H1 (cell line): ENCODE results near the gene SLC22A31. TPM values are rescaled to one million over a fixed set of nuclear protein-coding genes. Genes with fewer than 3 reads are reported as not detected.

Experiments used
- CTCF ChIA-PET: fragments of 300-600 bp; sonication (Branson Sonifier 250); formaldehyde crosslinking; loops from one replicate; lab custom pipeline; 2021; ENCODE audit not compliant: partially characterized antibody; lab: Charles Lee
- POLR2A ChIA-PET: fragments of 300-600 bp; sonication (Branson Sonifier 250); formaldehyde crosslinking; loops from one replicate; lab custom pipeline; 2021; ENCODE audit warnings: inconsistent platforms; ENCODE audit not compliant: partially characterized antibody; lab: Charles Lee
- DNase-seq, 2 experiments: peaks; one replicate each; pipeline versions ENCODE4 v3.0.0 to v3.0.0-alpha.2; 2010 to 2022; ENCODE audit warnings: low spot score in 2 of 2, low read depth in 1 of 2, mixed read lengths in 1 of 2
- FAIRE-seq: peaks from 2 replicates; lab custom pipeline; 2011; peaks lifted over from hg19 to GRCh38; lab: Jason Lieb, UNC
- H2AFZ ChIP-seq: 2 replicates; pipeline ENCODE4 v1.8.1; 2012; ENCODE audit warnings: low read length, inconsistent platforms
- H2AK5ac ChIP-seq: 2 replicates; pipeline ENCODE4 v1.6.1; 2013; ENCODE audit warnings: low read depth, low read length
- H2BK120ac ChIP-seq: replicated peaks from 2 replicates; pipeline ENCODE3; 2013; ENCODE audit warnings: low read depth, low read length, inconsistent platforms
- H2BK12ac ChIP-seq: 2 replicates; pipeline ENCODE4 v1.6.1; 2013; ENCODE audit warnings: low read depth, low read length
- H2BK15ac ChIP-seq: 2 replicates; pipeline ENCODE4 v1.6.1; 2013; ENCODE audit warnings: low read length
- H2BK20ac ChIP-seq: 2 replicates; pipeline ENCODE4 v1.6.1; 2013; ENCODE audit warnings: low read length
- H2BK5ac ChIP-seq: 2 replicates; pipeline ENCODE4 v1.6.1; 2013; ENCODE audit warnings: low read depth, low read length
- H3K14ac ChIP-seq: 2 replicates; pipeline ENCODE4 v1.6.1; 2013; ENCODE audit warnings: inconsistent platforms; ENCODE audit not compliant: insufficient read length
- H3K18ac ChIP-seq: 2 replicates; pipeline ENCODE4 v1.6.1; 2013; ENCODE audit warnings: low read length; ENCODE audit errors: extremely low read depth
- H3K23ac ChIP-seq: 2 replicates; pipeline ENCODE4 v1.6.1; 2013; ENCODE audit warnings: inconsistent platforms; ENCODE audit not compliant: insufficient read length
- H3K23me2 ChIP-seq: 2 replicates; pipeline ENCODE4 v1.6.1; 2013; ENCODE audit warnings: low read depth, low read length
- H3K27ac ChIP-seq: 2 replicates; pipeline ENCODE4 v1.6.1; 2011; ENCODE audit warnings: low read depth, low read length, inconsistent platforms
- H3K27me3 ChIP-seq, 4 experiments: replicated peaks in 1 of 4; 1 replicate in 1 of 4; 2 replicates in 3 of 4; pipeline versions ENCODE4 v1.6.1 to v1.8.1; 2011 to 2013; ENCODE audit warnings: low read length in 3 of 4, mild to moderate bottlenecking in 3 of 4, inconsistent platforms in 2 of 4, mixed read lengths in 2 of 4, moderate library complexity in 1 of 4; ENCODE audit not compliant: control insufficient read depth in 3 of 4, insufficient read depth in 3 of 4; ENCODE audit errors: extremely low read depth in 1 of 4
- H3K36me3 ChIP-seq, 4 experiments: 2 replicates each; pipeline versions ENCODE4 v1.6.1 to v1.8.1; 2011 to 2013; ENCODE audit warnings: mild to moderate bottlenecking in 4 of 4, low read length in 3 of 4, moderate library complexity in 2 of 4, control low read depth in 1 of 4, inconsistent platforms in 1 of 4; ENCODE audit not compliant: insufficient read depth in 4 of 4, control insufficient read depth in 2 of 4
- H3K4ac ChIP-seq: replicated peaks from 2 replicates; pipeline ENCODE3; 2013; ENCODE audit warnings: low read length, low read depth, mixed read lengths, inconsistent platforms; ENCODE audit not compliant: insufficient read length
- H3K4me1 ChIP-seq, 4 experiments: replicated peaks in 1 of 4; 1 replicate in 1 of 4; 2 replicates in 3 of 4; pipeline versions ENCODE4 v1.6.1 to v1.8.1; 2011 to 2013; ENCODE audit warnings: low read length in 3 of 4, inconsistent platforms in 2 of 4, mixed read lengths in 1 of 4; ENCODE audit not compliant: insufficient read depth in 4 of 4, control insufficient read depth in 3 of 4
- H3K4me2 ChIP-seq, 2 experiments: 2 replicates each; pipeline versions ENCODE4 v1.6.1 to v1.8.1; 2011 to 2013; ENCODE audit warnings: low read depth in 2 of 2, low read length in 2 of 2, control low read depth in 1 of 2, inconsistent platforms in 1 of 2, mild to moderate bottlenecking in 1 of 2; ENCODE audit not compliant: insufficient read depth in 1 of 2
- H3K4me3 ChIP-seq, 4 experiments: fragments of 200-600, 300-600 bp in 1 of 4; sonication (generic), shearing (Covaris generic), sonication (Bioruptor Twin) in 1 of 4; 2 replicates each; pipeline versions ENCODE4 v1.5.1 to v1.8.1; 2011 to 2016; ENCODE audit warnings: low read length in 4 of 4, low read depth in 3 of 4, control low read depth in 2 of 4, inconsistent platforms in 2 of 4, mild to moderate bottlenecking in 2 of 4, mixed read lengths in 1 of 4, moderate library complexity in 1 of 4; ENCODE audit not compliant: insufficient read depth in 2 of 4; ENCODE audit errors: extremely low read depth in 1 of 4
- H3K56ac ChIP-seq: replicated peaks from 2 replicates; pipeline ENCODE3; 2013; ENCODE audit warnings: low read depth, mild to moderate bottlenecking, mixed read lengths, low read length, inconsistent platforms; ENCODE audit not compliant: insufficient read length
- H3K79me1 ChIP-seq: 2 replicates; pipeline ENCODE4 v1.6.1; 2013; ENCODE audit warnings: low read depth, low read length, control low read depth
- H3K79me2 ChIP-seq, 2 experiments: 2 replicates each; pipeline versions ENCODE4 v1.6.1 to v1.8.1; 2012 to 2013; ENCODE audit warnings: low read length in 2 of 2, mild to moderate bottlenecking in 2 of 2, inconsistent platforms in 1 of 2; ENCODE audit not compliant: insufficient read depth in 2 of 2, control insufficient read depth in 1 of 2
- H3K9ac ChIP-seq, 4 experiments: replicated peaks in 1 of 4; 1 replicate in 1 of 4; 2 replicates in 3 of 4; pipeline versions ENCODE4 v1.6.1 to v1.8.1; 2011 to 2013; ENCODE audit warnings: low read depth in 3 of 4, low read length in 3 of 4, control low read depth in 2 of 4, mild to moderate bottlenecking in 2 of 4, moderate library complexity in 2 of 4, inconsistent platforms in 1 of 4; ENCODE audit errors: extremely low read depth in 1 of 4
- H3K9me3 ChIP-seq, 2 experiments: 2 replicates each; pipeline versions ENCODE4 v1.6.1 to v1.8.1; 2012 to 2013; ENCODE audit warnings: mild to moderate bottlenecking in 2 of 2, moderate library complexity in 2 of 2, control low read depth in 1 of 2, inconsistent platforms in 1 of 2, low read depth in 1 of 2, low read length in 1 of 2, mixed read lengths in 1 of 2; ENCODE audit not compliant: insufficient read depth in 2 of 2
- H4K20me1 ChIP-seq, 2 experiments: replicated peaks in 1 of 2; 2 replicates each; pipeline versions ENCODE3 to v1.8.1; 2011 to 2013; ENCODE audit warnings: inconsistent platforms in 2 of 2, low read length in 2 of 2, mild to moderate bottlenecking in 1 of 2; ENCODE audit not compliant: insufficient read depth in 2 of 2, control insufficient read depth in 1 of 2
- H4K5ac ChIP-seq: 2 replicates; pipeline ENCODE4 v1.6.1; 2013; ENCODE audit warnings: low read length, low read depth, mixed read lengths, inconsistent platforms; ENCODE audit not compliant: insufficient read length
- H4K8ac ChIP-seq: 2 replicates; pipeline ENCODE4 v1.8.0; 2013; ENCODE audit warnings: mild to moderate bottlenecking, moderate library complexity, low read length, inconsistent platforms; ENCODE audit not compliant: insufficient read depth; ENCODE audit errors: extremely low read depth
- H4K91ac ChIP-seq: replicated peaks from 2 replicates; pipeline ENCODE3; 2013; ENCODE audit warnings: low read length, mixed read lengths, inconsistent platforms; ENCODE audit not compliant: insufficient read length
- BCL11A ChIP-seq, 2 experiments: IDR thresholded peaks; one replicate each; pipeline ENCODE4 v1.6.1; 2011; ENCODE audit warnings: low read depth in 2 of 2, low read length in 2 of 2, mild to moderate bottlenecking in 2 of 2
- CHD1 ChIP-seq: IDR thresholded peaks from 2 replicates; pipeline ENCODE4 v1.6.1; 2012; ENCODE audit warnings: low read depth, low read length, improper control_type of control experiment
- E2F6 ChIP-seq: IDR thresholded peaks from 2 replicates; pipeline ENCODE4 v1.6.1; 2012; ENCODE audit warnings: inconsistent platforms
- MAFK ChIP-seq: IDR thresholded peaks from 2 replicates; pipeline ENCODE4 v1.6.1; 2012; ENCODE audit warnings: low read depth, mild to moderate bottlenecking, improper control_type of control experiment, low read length
- RBBP5 ChIP-seq: IDR thresholded peaks from 2 replicates; pipeline ENCODE4 v1.7.1; 2012; ENCODE audit warnings: low read depth, mild to moderate bottlenecking, inconsistent platforms, low read length, moderate library complexity, borderline replicate concordance
- SP2 ChIP-seq: IDR thresholded peaks from 2 replicates; pipeline ENCODE4 v1.6.1; 2012; ENCODE audit warnings: mild to moderate bottlenecking, low read length, inconsistent platforms
- SP4 ChIP-seq: IDR thresholded peaks from 2 replicates; pipeline ENCODE4 v1.6.1; 2012; ENCODE audit warnings: low read length, inconsistent platforms
- TBP ChIP-seq: IDR thresholded peaks from 2 replicates; pipeline ENCODE4 v1.6.1; 2011; ENCODE audit warnings: low read depth, low read length, improper control_type of control experiment
- TEAD4 ChIP-seq: IDR thresholded peaks from 2 replicates; pipeline ENCODE4 v1.6.1; 2012; ENCODE audit warnings: low read depth, low read length, inconsistent platforms, mixed read lengths
- WGBS, 2 experiments: shearing (Covaris generic) in 1 of 2; methylation state at CpG; one replicate each; pipeline versions ENCODE4 v1.1.6 to v1.1.7; 2013 to 2015; ENCODE audit warnings: low lambda C conversion rate in 2 of 2, mixed read lengths in 2 of 2, inconsistent platforms in 1 of 2, low coverage in 1 of 2, missing lambda C conversion rate in 1 of 2; ENCODE audit not compliant: insufficient replicate concordance in 2 of 2, insufficient coverage in 1 of 2, insufficient read length in 1 of 2; ENCODE audit errors: extremely low coverage in 1 of 2, missing lambda C conversion rate in 1 of 2; 5-methylcytosine and 5-hydroxymethylcytosine counted together
- polyA plus RNA-seq, 7 experiments: library from polyadenylated mRNA; depleted of rRNA in 3 of 7; stranded (reverse) in 5 of 7; unstranded in 2 of 7; fragments of >200 nt in 5 of 7; fragments of 200-250 nt in 2 of 7; gene quantifications; 1 replicate in 5 of 7; 2 replicates in 1 of 7; 4 replicates in 1 of 7; pipeline versions ENCODE4 v1.2.1 to v1.2.3, GENCODE V29; 2011 to 2013; ENCODE audit warnings: missing spikeins in 2 of 7, mixed read lengths in 2 of 7
- total RNA-seq: library from RNA; stranded (reverse); fragmentation: NEBNext Ultra II Directional; extraction: Animal tissue kit (Norgen Biotek cat#: 25700); gene quantifications from 2 replicates; pipeline ENCODE4 v1.2.1, GENCODE V29; 2021
- TF ChIP-seq, protein P1 (sequence below): IDR thresholded peaks from 2 replicates; pipeline ENCODE4 v1.6.1; 2012; ENCODE audit warnings: inconsistent platforms

SLC22A31 gene
- total and polyA plus RNA-seq, 2 of the 8 experiments (the other 6 are each of a cell fraction or from before 2014, with no cell fraction given): 7.7 to 10.6 TPM

- H2BK20ac ChIP-seq: no peak overlapping the region
- FAIRE-seq: no peak
- no peak overlapping the region for H2BK5ac ChIP-seq
- H3K56ac ChIP-seq: no peak overlapping the region
- H3K9ac ChIP-seq: no peak overlapping the region
- no peak overlapping the region for H2BK12ac ChIP-seq
- no peak overlapping the region for H3K27ac ChIP-seq
- H3K4me2 ChIP-seq: peak overlapping the region in 1 of 2 experiments; percentile 65; a peak in 1 of 4 replicates
- H3K14ac ChIP-seq: no peak overlapping the region
- H3K9me3 ChIP-seq: no peaks in the 10 kb centered on the region
- peaks cover 0 to 3% of the 10 kb centered on the region in 2 experiments for H4K20me1 ChIP-seq
- no peaks in the 10 kb centered on the region for H3K36me3 ChIP-seq
- H3K23ac ChIP-seq: no peak overlapping the region
- no peaks in the 10 kb centered on the region for H3K79me2 ChIP-seq
- H4K5ac ChIP-seq: no peak overlapping the region
- WGBS, 2 experiments: 90% methylated on average over 11 of the region's 11 CpGs; no CpG with 5 or more reads in 1 of the 2 experiments
- H3K4me1 ChIP-seq: peaks cover 0 to 28% (median 18%) of the 10 kb centered on the region in 4 experiments; a peak in 6 of 7 replicates
- no peak overlapping the region for H3K4ac ChIP-seq
- H2BK120ac ChIP-seq: no peak overlapping the region
- peaks cover 5% of the 10 kb centered on the region for H3K23me2 ChIP-seq
- no peak overlapping the region for H3K4me3 ChIP-seq
- peaks cover 0 to 7% (median 4%) of the 10 kb centered on the region in 4 experiments; a peak in 4 of 7 replicates for H3K27me3 ChIP-seq
- no peak overlapping the region for H2AFZ ChIP-seq
- H2AK5ac ChIP-seq: no peak overlapping the region
- no peak overlapping the region; the same call in 1 of the 2 replicates for H4K8ac ChIP-seq
- H3K18ac ChIP-seq: no peak overlapping the region
- no peaks in the 10 kb centered on the region for H3K79me1 ChIP-seq
- ChIA-PET POLR2A (interaction anchor here (1.1 kb wide), 1 partner anchor 28 kb away, joined by 3 read pairs; the partner anchor contains the start of gene SLC22A31), CTCF (no interaction called here)
- no peak overlapping the region for H4K91ac ChIP-seq
- no peak for DNase-seq
- H2BK15ac ChIP-seq: no peak overlapping the region
- no peak for TF ChIP-seq BCL11A (IDR thresholded peaks at IDR 0.05; ENCODE audit: low read depth in 2 of 2, low read length in 2 of 2)
- no peak for TF ChIP-seq SP4
- no peak for TF ChIP-seq CHD1
- TF ChIP-seq SP2: no peak
- no peak for TF ChIP-seq E2F6
- no peak for TF ChIP-seq RBBP5
- no peak for TF ChIP-seq MAFK
- no peak for TF ChIP-seq TBP
- no peak for TF ChIP-seq TEAD4
- TF ChIP-seq, protein P1, sequence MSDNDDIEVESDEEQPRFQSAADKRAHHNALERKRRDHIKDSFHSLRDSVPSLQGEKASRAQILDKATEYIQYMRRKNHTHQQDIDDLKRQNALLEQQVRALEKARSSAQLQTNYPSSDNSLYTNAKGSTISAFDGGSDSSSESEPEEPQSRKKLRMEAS: no peak
These were observed 28.2 kb downstream of the SLC22A31 start for GRCh38 chr16:89172171-89172527.
